ENCODE measurements around the gene CCM2.
"Not testable (repeated sequence)": the region's sequence is repeated elsewhere in the genome, so short reads cannot be mapped to it uniquely, and the experiment has no call there.

Gene CCM2

DNA sequence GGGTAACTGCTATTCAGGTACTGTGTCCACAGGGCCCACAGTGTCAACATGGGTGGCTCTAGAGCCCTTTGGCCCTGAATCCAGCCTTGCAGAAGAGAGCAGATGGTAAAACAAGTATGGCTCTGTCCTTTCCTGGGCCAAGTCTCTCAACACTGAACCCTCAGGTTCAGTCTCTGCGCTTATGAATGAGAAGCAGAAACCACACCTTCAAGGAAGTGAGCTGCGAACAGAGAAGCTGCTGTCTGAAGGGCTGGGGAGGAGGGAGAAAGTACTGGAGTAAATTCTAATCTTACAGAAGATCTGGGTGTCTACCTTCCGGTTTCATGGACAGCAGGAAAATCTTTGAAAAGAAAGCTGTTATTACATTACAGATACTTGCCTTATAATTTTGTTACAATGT lies 107.4 kb downstream of the CCM2 start:
- no peak overlapping the region for H3K4me3 ChIP-seq (ENCODE audit: low read depth, low read length)
- TF ChIP-seq, protein P1, sequence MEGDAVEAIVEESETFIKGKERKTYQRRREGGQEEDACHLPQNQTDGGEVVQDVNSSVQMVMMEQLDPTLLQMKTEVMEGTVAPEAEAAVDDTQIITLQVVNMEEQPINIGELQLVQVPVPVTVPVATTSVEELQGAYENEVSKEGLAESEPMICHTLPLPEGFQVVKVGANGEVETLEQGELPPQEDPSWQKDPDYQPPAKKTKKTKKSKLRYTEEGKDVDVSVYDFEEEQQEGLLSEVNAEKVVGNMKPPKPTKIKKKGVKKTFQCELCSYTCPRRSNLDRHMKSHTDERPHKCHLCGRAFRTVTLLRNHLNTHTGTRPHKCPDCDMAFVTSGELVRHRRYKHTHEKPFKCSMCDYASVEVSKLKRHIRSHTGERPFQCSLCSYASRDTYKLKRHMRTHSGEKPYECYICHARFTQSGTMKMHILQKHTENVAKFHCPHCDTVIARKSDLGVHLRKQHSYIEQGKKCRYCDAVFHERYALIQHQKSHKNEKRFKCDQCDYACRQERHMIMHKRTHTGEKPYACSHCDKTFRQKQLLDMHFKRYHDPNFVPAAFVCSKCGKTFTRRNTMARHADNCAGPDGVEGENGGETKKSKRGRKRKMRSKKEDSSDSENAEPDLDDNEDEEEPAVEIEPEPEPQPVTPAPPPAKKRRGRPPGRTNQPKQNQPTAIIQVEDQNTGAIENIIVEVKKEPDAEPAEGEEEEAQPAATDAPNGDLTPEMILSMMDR (IDR thresholded peaks at IDR 0.05; ENCODE audit: borderline replicate concordance, insufficient read depth, low read depth, low read length) = no peak

DNA sequence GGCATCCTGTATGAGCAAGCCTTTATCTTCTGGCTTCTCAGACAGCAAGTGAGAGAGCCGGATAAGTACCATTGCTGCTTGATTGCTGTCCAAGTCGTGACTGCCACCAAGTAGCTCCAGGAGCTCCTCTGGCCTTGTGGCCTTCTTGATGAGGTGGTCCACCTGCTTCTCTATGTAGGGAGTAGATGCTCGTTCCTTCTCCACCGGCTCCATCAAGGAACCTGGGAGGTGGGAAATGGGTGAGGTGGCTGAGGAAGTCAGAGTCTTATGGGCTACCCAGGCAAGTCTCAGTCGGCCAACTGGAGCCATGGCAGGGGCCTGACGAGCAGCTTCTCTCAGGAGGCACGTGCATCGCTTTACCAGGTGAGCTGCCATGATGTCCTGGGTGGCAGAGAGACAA lies 108.9 kb downstream of the CCM2 start:
- TF ChIP-seq, protein P1 (IDR thresholded peaks at IDR 0.05; ENCODE audit: borderline replicate concordance, insufficient read depth, low read depth, low read length) = no peak
- no peak overlapping the region for H3K4me3 ChIP-seq (ENCODE audit: low read depth, low read length)

DNA sequence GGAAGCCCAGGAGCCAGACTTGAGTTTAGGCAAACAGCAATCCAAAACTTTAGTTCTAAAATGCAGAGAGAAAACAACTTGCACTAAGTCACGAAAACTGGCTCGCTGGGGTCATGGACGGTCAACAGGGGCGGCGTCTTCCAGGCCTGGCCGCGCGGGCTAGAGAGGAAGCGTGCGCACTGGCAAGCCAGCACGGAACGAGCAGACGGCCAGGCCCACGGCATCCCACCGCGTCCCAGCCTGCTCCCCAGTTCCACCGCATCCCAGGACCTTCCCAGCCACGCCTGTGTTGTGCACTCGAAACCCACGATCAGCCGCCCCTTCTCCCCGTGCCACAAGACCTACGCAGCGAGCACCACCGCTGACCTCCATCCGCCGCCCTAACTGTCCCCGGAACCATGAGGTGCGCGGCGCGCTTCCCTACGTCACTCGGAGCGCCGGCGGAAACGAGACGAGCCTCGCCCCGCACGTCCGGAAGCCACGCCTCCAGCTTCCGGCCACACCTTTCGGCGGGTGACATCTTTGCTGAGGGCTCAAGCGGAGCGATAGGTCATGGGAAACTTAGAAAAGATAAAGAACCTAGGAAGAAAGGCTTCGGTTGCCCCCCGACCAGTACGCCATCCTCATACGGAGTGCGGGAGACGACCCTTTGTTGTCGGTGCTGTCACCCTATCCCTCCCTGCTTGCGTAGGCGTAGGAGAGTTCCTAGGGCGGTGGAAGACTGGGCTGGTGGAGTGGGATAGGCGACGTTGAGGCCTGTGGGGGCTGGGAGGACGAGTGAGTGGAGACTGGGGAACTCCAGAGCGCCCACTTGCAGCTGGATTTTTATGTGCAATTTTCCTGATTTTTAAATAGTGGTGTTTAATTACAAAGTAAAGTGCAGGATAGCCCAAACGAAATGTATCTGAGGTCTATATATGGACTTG lies 111.6 kb downstream of the CCM2 start, which contains the start of gene TBRG4:
Gene TBRG4 (minus strand): TSS at position 400 of the 926 bp plus-strand sequence. CDS start 2,460 bp downstream, outside the sequence.
- peak within 1 kb of the TSS; percentile 100 for H3K4me3 ChIP-seq (ENCODE audit: low read depth, low read length)
- TF ChIP-seq, protein P1 (IDR thresholded peaks at IDR 0.05; ENCODE audit: borderline replicate concordance, insufficient read depth, low read depth, low read length) = 0 out of 2 replicates have a peak, but pooled peaks have one; percentile 16

DNA sequence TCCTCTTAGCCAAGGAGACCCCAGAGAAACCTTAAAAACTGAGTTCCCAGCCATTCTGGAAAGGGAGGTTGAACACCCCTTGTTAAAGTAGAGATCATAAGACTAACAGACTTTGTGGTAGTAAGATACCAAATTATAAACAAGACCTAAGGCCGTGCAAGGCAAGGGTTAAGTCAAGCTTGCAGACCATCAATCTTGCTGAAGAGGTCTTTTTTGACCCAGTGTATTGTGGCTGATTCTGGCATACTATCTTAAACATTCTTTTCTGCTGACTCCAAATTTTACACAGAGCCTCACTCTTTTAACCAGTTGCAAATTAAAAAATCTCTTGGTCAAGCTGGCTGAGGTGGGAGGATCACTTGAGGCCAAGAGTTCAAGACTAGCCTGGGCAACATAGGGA lies 112.6 kb downstream of the CCM2 start:
- no peak overlapping the region for H3K4me3 ChIP-seq (ENCODE audit: low read depth, low read length)

DNA sequence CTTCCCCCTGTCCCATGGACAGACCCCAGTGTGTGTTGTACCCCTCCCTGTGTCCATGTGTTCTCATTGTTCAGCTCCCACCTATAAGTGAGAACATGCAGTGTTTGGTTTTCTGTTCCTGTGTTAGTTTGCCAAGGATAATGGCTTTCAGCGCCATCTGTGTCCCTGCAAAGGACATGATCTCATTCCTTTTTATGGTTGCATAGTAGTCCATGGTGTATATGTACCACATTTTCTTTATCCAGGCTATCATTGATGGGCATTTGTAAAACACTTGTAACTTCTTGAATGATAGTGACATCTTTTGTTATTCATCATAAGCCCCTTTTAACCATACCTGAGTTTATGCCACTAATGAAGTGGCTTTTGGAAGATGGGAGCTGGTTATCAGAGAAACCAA lies 114.3 kb downstream of the CCM2 start:
- not testable (repeated sequence) for H3K4me3 ChIP-seq (ENCODE audit: low read depth, low read length)

More for the DNA sequence above, 112.6 kb downstream of the CCM2 start:
- TF ChIP-seq, protein P1 (IDR thresholded peaks at IDR 0.05; ENCODE audit: borderline replicate concordance, insufficient read depth, low read depth, low read length) = no peak

DNA sequence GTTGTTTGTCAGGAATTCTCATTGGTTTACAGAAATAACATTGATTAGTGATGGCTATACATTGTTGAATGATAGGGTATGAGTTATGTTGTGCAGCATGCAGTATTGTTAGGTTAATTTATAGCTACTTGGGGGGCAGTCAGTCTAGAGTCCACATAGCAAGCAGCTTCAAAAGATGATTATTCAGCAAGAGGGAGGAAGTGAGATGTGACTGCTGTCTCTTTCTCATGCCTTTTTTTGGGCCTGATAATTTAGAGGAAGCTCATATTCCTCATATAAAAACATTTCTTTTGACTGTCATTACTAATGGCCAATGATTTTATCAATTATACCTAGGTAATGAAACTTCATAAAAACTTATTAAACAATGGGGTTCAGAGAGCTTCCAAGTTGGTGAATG lies 114.9 kb downstream of the CCM2 start:
- TF ChIP-seq, protein P1 (IDR thresholded peaks at IDR 0.05; ENCODE audit: borderline replicate concordance, insufficient read depth, low read depth, low read length) = no peak
- H3K4me3 ChIP-seq (ENCODE audit: low read depth, low read length) = no peak overlapping the region

DNA sequence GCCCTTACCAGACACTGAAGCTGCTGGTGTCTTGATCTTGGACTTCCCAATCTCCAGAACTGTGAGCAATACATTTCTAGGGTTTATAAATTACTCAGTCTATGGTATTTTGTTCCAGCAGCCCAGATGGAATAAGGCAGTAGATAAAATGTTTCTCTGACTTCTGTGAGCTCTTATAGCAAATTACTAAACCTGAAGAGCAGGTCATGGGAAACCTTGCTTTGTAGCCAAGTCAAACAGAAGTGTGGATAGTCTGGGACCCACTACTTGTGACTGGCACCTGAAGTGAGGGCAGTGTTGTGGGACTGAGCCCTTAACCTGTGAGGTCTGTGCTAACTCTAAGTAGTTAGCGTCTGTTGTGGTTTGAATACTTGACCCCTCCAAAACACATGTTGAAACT lies 116.0 kb downstream of the CCM2 start:
- H3K4me3 ChIP-seq (ENCODE audit: low read depth, low read length) = no peak overlapping the region
- TF ChIP-seq, protein P1 (IDR thresholded peaks at IDR 0.05; ENCODE audit: borderline replicate concordance, insufficient read depth, low read depth, low read length) = no peak

Measured in GM12875 (cell line).